ENCODE results near the gene ALDOB.

DNA sequence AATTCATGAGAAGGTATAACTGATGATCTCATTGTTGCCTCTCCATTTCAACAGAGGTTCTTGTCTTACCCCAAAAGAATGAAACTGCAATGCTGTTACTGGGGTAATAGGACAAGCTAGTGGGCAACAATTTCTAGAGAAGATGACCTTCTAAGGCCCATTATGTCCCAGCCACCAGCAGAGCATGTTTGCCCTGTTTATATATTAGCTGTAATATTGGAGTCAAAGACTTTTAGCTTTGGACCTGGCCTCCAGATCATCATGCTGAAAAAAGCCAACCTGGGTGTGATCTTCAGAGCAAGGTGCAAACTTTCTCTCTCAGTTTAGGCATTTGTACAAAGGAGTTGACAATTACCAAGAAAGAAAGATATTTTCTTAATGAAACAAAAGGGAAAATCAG lies 3.4 kb downstream of the ALDOB start:
- TF ChIP-seq, protein P1, sequence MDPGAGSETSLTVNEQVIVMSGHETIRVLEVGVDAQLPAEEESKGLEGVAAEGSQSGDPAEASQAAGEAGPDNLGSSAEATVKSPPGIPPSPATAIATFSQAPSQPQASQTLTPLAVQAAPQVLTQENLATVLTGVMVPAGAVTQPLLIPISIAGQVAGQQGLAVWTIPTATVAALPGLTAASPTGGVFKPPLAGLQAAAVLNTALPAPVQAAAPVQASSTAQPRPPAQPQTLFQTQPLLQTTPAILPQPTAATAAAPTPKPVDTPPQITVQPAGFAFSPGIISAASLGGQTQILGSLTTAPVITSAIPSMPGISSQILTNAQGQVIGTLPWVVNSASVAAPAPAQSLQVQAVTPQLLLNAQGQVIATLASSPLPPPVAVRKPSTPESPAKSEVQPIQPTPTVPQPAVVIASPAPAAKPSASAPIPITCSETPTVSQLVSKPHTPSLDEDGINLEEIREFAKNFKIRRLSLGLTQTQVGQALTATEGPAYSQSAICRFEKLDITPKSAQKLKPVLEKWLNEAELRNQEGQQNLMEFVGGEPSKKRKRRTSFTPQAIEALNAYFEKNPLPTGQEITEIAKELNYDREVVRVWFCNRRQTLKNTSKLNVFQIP (CRISPR knock-in tag; IDR thresholded peaks at IDR 0.05; ENCODE audit: borderline replicate concordance, low read depth) = no peak
- TF ChIP-seq, protein P2, sequence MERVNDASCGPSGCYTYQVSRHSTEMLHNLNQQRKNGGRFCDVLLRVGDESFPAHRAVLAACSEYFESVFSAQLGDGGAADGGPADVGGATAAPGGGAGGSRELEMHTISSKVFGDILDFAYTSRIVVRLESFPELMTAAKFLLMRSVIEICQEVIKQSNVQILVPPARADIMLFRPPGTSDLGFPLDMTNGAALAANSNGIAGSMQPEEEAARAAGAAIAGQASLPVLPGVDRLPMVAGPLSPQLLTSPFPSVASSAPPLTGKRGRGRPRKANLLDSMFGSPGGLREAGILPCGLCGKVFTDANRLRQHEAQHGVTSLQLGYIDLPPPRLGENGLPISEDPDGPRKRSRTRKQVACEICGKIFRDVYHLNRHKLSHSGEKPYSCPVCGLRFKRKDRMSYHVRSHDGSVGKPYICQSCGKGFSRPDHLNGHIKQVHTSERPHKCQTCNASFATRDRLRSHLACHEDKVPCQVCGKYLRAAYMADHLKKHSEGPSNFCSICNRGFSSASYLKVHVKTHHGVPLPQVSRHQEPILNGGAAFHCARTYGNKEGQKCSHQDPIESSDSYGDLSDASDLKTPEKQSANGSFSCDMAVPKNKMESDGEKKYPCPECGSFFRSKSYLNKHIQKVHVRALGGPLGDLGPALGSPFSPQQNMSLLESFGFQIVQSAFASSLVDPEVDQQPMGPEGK (CRISPR knock-in tag; IDR thresholded peaks at IDR 0.05; ENCODE audit: borderline replicate concordance) = no peak
